Brain microvascular endothelial cell (primary cell): ENCODE measurements around the gene SPATA9.
"Not testable (repeated sequence)": the region's sequence is repeated elsewhere in the genome, so short reads cannot be mapped to it uniquely, and the experiment has no call there.

Source experiments
- DNase-seq: peaks from one replicate; pipeline ENCODE4 v3.0.0-alpha.2; 2020
- H3K27ac ChIP-seq: fragments of 250-450 bp; sonication (Bioruptor Pico); 2 replicates; pipeline ENCODE4 v1.5.1; 2020; ENCODE audit warnings: mild to moderate bottlenecking, moderate library complexity
- H3K27me3 ChIP-seq: fragments of 250-450 bp; sonication (Bioruptor Pico); replicated peaks from 2 replicates; pipeline ENCODE4 v1.5.1; 2020; ENCODE audit warnings: mild to moderate bottlenecking
- H3K36me3 ChIP-seq: fragments of 250-450 bp; sonication (Bioruptor Pico); replicated peaks from 2 replicates; pipeline ENCODE4 v1.5.1; 2020; ENCODE audit warnings: mild to moderate bottlenecking
- H3K4me3 ChIP-seq: 2 replicates; pipeline ENCODE4 v1.5.1; 2011; ENCODE audit warnings: low read depth, mild to moderate bottlenecking, control low read depth, low read length, moderate library complexity
- CTCF ChIP-seq: IDR thresholded peaks from 2 replicates; pipeline ENCODE4 v1.5.1; 2011; ENCODE audit warnings: low read depth, mild to moderate bottlenecking, moderate library complexity, low read length, control low read depth, inconsistent platforms; ENCODE audit errors: missing control alignments
- in situ Hi-C: cut with HindIII; loops from 2 replicates; pipeline ENCODE4 v1.10.0; 2017; ENCODE audit warnings: low sequenced_read_pairs, low pct_ligation_motif_present

Gene SPATA9

DNA sequence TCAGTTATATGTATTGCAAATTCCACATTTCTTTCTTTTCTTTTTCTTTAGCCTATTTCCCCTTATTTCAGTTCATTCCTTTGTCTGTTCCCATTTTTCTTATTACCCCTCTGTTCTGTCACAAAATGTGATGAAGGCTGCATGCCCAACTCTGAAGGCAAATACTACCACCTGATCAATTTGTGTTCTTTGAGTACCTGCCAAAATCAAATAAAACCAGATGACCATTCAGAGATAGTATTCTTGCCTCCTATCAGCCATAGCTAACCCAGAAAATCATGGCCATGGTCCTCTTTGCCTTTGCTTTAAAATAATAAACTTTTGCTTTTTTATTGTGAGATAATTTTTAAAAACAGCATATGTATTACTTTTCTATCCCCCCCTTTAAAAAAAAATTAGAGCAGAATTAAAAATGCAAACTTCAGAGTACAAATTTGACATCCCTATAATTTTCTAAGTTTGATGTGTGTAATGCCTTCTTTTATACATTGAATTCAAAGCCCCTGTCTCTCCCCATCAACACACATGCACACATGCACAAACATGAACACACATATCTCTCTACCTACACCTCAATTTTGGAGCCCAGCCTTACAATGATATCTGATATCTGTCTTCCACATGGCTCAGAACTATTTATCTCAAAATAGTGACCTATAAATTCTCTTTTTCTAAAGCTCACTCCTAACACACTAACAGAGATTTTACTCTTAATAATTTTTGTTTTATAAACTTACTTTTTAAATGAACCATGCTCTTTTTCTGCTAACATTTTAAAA is 32.8 kb downstream of the SPATA9 start:
- DNase-seq = no peak
- Histone ChIP-seq H3K4me3 (no peak overlapping the region), H3K27ac (no peak overlapping the region), H3K27me3 (no peaks in the 10 kb centered on the region), H3K36me3 (no peaks in the 10 kb centered on the region)
- in situ Hi-C loops = loop anchor here (25.0 kb wide), 1 partner anchor 187 kb away; no protein-coding TSS in a partner anchor
- TF ChIP-seq CTCF = no peak

DNA sequence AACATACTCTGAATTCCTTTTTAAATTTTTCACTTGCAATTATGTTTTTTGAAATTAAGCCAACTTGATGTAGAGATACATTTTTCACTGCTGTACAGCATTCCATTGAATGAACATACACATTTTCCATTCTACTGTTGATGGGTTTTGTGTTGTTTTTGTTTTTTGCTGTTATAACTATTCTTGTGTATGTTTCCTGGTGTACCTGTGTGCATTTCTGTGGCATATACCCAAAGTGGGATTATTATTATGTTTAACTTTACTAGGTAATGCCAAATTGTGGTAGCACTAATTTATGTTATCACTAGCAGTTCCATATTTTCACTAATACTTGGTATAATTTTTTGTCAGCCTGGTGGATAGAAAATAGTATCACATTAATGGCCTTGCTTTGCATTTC is 33.5 kb downstream of the SPATA9 start:
- H3K27me3 ChIP-seq = no peaks in the 10 kb centered on the region
- no peak overlapping the region for H3K27ac ChIP-seq
- no peaks in the 10 kb centered on the region for H3K36me3 ChIP-seq
- no peak for DNase-seq
- no peak for TF ChIP-seq CTCF
- no peak overlapping the region for H3K4me3 ChIP-seq
- in situ Hi-C loops = no loop called here

GRCh38 chr5:95647886-95648860 is 34.6 kb downstream of the SPATA9 start:
- in situ Hi-C loops = no loop called here
- DNase-seq = no peak
- H3K27me3 ChIP-seq = no peaks in the 10 kb centered on the region
- H3K27ac ChIP-seq = no peak overlapping the region
- no peak for TF ChIP-seq CTCF
- H3K36me3 ChIP-seq = no peaks in the 10 kb centered on the region
- H3K4me3 ChIP-seq = no peak overlapping the region

DNA sequence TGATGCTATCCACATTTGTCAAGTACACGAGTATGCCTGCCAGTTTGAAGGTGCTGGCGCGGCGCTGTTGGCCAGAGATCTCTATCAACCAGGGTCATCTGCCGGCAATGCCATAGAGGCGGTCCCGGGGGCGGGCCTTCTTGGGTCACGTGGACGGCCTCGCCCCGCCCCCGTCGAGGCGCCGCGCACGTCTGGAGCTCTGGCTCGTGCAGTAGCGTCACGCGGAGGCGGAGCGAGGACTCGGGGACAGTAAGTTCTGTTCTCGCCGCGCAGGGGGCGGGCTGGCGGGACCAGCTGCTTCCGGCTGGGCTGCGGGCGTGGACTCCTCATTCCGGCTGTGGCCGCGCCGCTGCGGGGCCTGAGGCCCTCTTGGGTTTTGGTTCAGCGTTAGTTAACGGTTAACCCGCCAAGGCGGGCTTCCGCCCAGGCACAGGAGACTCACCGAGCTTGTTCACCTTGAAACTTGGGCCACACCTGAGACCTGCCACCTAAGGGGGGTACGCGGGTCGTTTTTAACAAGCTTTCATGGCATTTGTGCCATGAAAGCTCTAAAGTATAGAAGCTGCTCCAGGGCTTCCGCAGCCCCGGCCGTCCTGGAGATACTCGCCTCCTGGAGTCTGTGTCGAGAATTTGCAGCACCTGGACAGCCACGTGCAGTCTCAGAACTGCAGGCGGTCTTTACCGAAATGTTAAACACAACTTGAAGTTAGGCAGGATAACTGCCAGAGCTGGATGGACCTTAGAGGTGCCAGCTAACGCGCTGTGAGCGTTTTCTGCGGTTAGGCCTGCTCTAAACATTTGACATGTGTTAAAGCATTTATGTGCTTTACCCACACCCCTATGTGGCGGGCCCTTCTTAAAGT is 36.0 kb downstream of the SPATA9 start, which contains the start of gene RFESD:
Gene RFESD, plus strand, starts transcription at position 209 of the 863 bp plus-strand sequence. CDS start 5,495 bp downstream, outside the sequence.
- Histone ChIP-seq H3K36me3 (no peaks in the 10 kb centered on the region), H3K27ac (peak within 1 kb of the TSS; percentile 71), H3K4me3 (peak within 1 kb of the TSS; percentile 59), H3K27me3 (no peaks in the 10 kb centered on the region)
- DNase-seq = peak; percentile 96
- peak; percentile 41 for TF ChIP-seq CTCF
- in situ Hi-C loops = no loop called here

GRCh38 chr5:95646226-95646568 is 36.6 kb downstream of the SPATA9 start:
- in situ Hi-C loops, DNase-seq, H3K27me3 ChIP-seq, H3K27ac ChIP-seq, H3K36me3 ChIP-seq: not testable (repeated sequence)
- peak overlapping the region; percentile 59 for H3K4me3 ChIP-seq
